Ammon's horn (tissue), 1 donor: ENCODE data around the gene SP3.
A peak's percentile ranks its signal among the peaks of the same experiment; 100 is the strongest.
"Not testable (repeated sequence)": the region's sequence is repeated elsewhere in the genome, so short reads cannot be mapped to it uniquely, and the experiment has no call there.

Experiments used
- DNase-seq: peaks from one replicate; pipeline ENCODE4 v3.0.0-alpha.2; 2016; ENCODE audit warnings: low spot score

Gene SP3

GRCh38 chr2:173889464-173889863 is 75.7 kb downstream of the SP3 start:
- DNase-seq: not testable (repeated sequence)

GRCh38 chr2:173886613-173887012 is 78.6 kb downstream of the SP3 start:
- DNase-seq: no peak

GRCh38 chr2:173884025-173884802 is 81.0 kb downstream of the SP3 start:
- peak; percentile 45 for DNase-seq

GRCh38 chr2:173881886-173882285 is 83.3 kb downstream of the SP3 start:
- no peak for DNase-seq

- peak; percentile 42 for DNase-seq
Observed at GRCh38 chr2:173881461-173881860, 83.7 kb downstream of the SP3 start.

GRCh38 chr2:173880561-173880960 is 84.6 kb downstream of the SP3 start:
- no peak for DNase-seq

- DNase-seq: no peak
Observed at GRCh38 chr2:173876833-173877413, 88.2 kb downstream of the SP3 start.

- no peak for DNase-seq
Observed at GRCh38 chr2:173874894-173875237, 90.3 kb downstream of the SP3 start.

GRCh38 chr2:173874003-173874893 is 90.9 kb downstream of the SP3 start:
- no peak for DNase-seq

GRCh38 chr2:173872714-173873113 is 92.5 kb downstream of the SP3 start:
- DNase-seq: no peak

GRCh38 chr2:173869244-173870229 is 95.6 kb downstream of the SP3 start:
- no peak for DNase-seq

GRCh38 chr2:173868406-173868805 is 96.8 kb downstream of the SP3 start:
- DNase-seq: no peak

GRCh38 chr2:173866874-173867618 is 98.1 kb downstream of the SP3 start:
- DNase-seq: no peak

- DNase-seq: no peak
Observed at GRCh38 chr2:173865971-173866873, 99.0 kb downstream of the SP3 start.

- no peak for DNase-seq
Observed at GRCh38 chr2:173862612-173863217, 102.5 kb downstream of the SP3 start.

- DNase-seq: no peak
Observed at GRCh38 chr2:173860566-173860965, 104.6 kb downstream of the SP3 start.

GRCh38 chr2:173860082-173860481 is 105.1 kb downstream of the SP3 start:
- DNase-seq: peak; percentile 57

- no peak for DNase-seq
Observed at GRCh38 chr2:173858291-173858731, 106.9 kb downstream of the SP3 start.
